Calu3 (cell line): ENCODE measurements around the gene MGMT. TPM values are rescaled to one million over a fixed set of nuclear protein-coding genes. Genes with fewer than 3 reads are reported as not detected.

Experiments used
- BruUV-seq: library from RNA; stranded (reverse); fragments of 400-500 nt; replicated peaks from 2 replicates; lab custom pipeline; 2021; lab: Mats Ljungman, UMichigan
- CTCF ChIA-PET: fragments of 300-600 bp; sonication (Branson Sonifier 250); formaldehyde crosslinking; loops from one replicate; lab custom pipeline; 2022; ENCODE audit warnings: antibody characterized with exemption; lab: Charles Lee
- DNase-seq: peaks from one replicate; pipeline ENCODE4 v3.0.0; 2022
- H3K27ac Mint-ChIP-seq: one replicate; pipeline ENCODE4 v1.8.0; 2022; ENCODE audit warnings: mixed read lengths; ENCODE audit not compliant: unreplicated experiment
- H3K27me3 Mint-ChIP-seq: one replicate; pipeline ENCODE4 v1.8.0; 2022; ENCODE audit warnings: mixed read lengths; ENCODE audit not compliant: unreplicated experiment
- H3K36me3 Mint-ChIP-seq: one replicate; pipeline ENCODE4 v1.8.0; 2022; ENCODE audit warnings: mild to moderate bottlenecking, moderate library complexity, mixed read lengths; ENCODE audit not compliant: insufficient read depth, unreplicated experiment
- H3K4me1 Mint-ChIP-seq: one replicate; pipeline ENCODE4 v1.8.0; 2022; ENCODE audit warnings: mild to moderate bottlenecking, low read depth, mixed read lengths; ENCODE audit not compliant: unreplicated experiment
- H3K4me3 Mint-ChIP-seq: one replicate; pipeline ENCODE4 v1.8.0; 2022; ENCODE audit warnings: mild to moderate bottlenecking, low read depth, moderate library complexity, mixed read lengths; ENCODE audit not compliant: unreplicated experiment
- H3K9me3 Mint-ChIP-seq: one replicate; pipeline ENCODE4 v1.8.0; 2022; ENCODE audit warnings: low read depth, mixed read lengths; ENCODE audit not compliant: unreplicated experiment
- CTCF ChIP-seq: fragments of 200-600 bp; IDR thresholded peaks from one replicate; pipeline ENCODE4 v1.8.0; 2022; ENCODE audit warnings: antibody characterized with exemption; ENCODE audit not compliant: unreplicated experiment
- intact Hi-C: fragments of 100-400 bp; cut with micrococcal nuclease; formaldehyde crosslinking; loops from one replicate; pipeline ENCODE4 v1.10.0; 2022; ENCODE audit not compliant: unreplicated experiment
- total RNA-seq: library from RNA; stranded (reverse); gene quantifications from 2 replicates; pipeline ENCODE4 v1.2.3, GENCODE V29; 2022

The MGMT gene
- total RNA-seq, 1 experiment from 2014 or later: 8.3 TPM

DNA sequence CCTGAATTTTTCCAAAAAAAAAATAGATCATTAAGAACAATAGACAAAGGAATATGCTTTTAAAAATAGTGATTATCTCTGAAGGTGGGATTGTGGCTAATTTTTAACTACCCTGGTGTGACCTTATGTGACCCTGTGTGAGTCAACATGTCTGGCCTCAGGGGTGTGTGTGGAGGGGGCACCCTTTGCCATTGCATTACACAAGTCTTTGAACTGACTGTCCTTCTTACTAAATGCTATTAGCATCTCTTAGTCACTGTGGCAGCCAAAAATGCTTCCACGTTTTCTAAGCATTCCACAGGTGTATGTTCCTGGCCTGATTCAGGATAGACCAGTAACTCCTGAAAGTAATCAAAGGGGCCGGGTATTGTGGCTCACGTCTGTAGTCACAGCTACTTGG, 175.4 kb downstream of the MGMT start:
- Mint-ChIP-seq H3K4me3 (no peak overlapping the region), H3K9me3 (peaks cover 4% of the 10 kb centered on the region), H3K27me3 (no peaks in the 10 kb centered on the region), H3K27ac (no peak overlapping the region), H3K4me1 (no peaks in the 10 kb centered on the region), H3K36me3 (no peaks in the 10 kb centered on the region)
- CTCF ChIA-PET: no interaction called here
- peak; percentile 18 for DNase-seq
- intact Hi-C loops: no loop called here
- TF ChIP-seq CTCF: no peak
- BruUV-seq: no TSS peak

- CTCF ChIA-PET: no interaction called here
- Mint-ChIP-seq H3K27me3 (no peaks in the 10 kb centered on the region), H3K4me1 (no peaks in the 10 kb centered on the region), H3K36me3 (no peaks in the 10 kb centered on the region), H3K27ac (no peak overlapping the region), H3K9me3 (peaks cover 4% of the 10 kb centered on the region), H3K4me3 (no peak overlapping the region)
- TF ChIP-seq CTCF: no peak
- intact Hi-C loops: no loop called here
- BruUV-seq: no TSS peak
- DNase-seq: no peak
Measured at GRCh38 chr10:129643266-129643665, 176.2 kb downstream of the MGMT start.

- no peak overlapping the region for H3K4me3 Mint-ChIP-seq
- CTCF ChIA-PET: no interaction called here
- no peak overlapping the region for H3K27ac Mint-ChIP-seq
- no peak for DNase-seq
- H3K9me3 Mint-ChIP-seq: peaks cover 2% of the 10 kb centered on the region
- H3K36me3 Mint-ChIP-seq: no peaks in the 10 kb centered on the region
- no peaks in the 10 kb centered on the region for H3K27me3 Mint-ChIP-seq
- no TSS peak for BruUV-seq
- no peaks in the 10 kb centered on the region for H3K4me1 Mint-ChIP-seq
- TF ChIP-seq CTCF: no peak
- intact Hi-C loops: no loop called here
Measured at GRCh38 chr10:129645487-129645886, 178.4 kb downstream of the MGMT start.

DNA sequence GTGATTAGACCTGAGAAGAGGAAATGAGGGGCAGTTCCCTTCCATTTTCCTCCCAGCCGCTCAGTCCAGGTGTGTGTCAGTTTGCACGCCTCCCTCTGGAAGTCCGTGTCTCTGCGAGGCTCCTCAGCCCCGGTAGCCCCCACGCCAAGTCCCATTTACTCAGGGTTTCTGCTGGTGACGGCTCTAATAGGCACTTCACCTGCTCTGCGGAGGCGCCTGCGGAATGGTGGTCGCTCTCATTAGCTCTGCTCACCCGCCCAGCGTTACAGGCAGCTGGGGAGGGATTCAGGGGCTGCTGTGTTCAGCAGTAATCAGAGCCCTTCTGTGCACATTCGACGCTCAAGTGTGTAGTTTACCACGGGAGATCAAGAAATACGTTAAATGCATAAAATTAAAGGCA, 179.9 kb downstream of the MGMT start:
- BruUV-seq: no TSS peak
- Mint-ChIP-seq H3K36me3 (no peaks in the 10 kb centered on the region), H3K4me1 (no peaks in the 10 kb centered on the region), H3K27me3 (no peaks in the 10 kb centered on the region), H3K4me3 (no peak overlapping the region), H3K27ac (no peak overlapping the region), H3K9me3 (peaks cover 2% of the 10 kb centered on the region)
- intact Hi-C loops: no loop called here
- CTCF ChIA-PET: no interaction called here
- DNase-seq: no peak
- no peak for TF ChIP-seq CTCF

- Mint-ChIP-seq H3K4me1 (no peaks in the 10 kb centered on the region), H3K36me3 (no peaks in the 10 kb centered on the region), H3K27ac (no peak overlapping the region), H3K9me3 (peaks cover 2% of the 10 kb centered on the region), H3K27me3 (no peaks in the 10 kb centered on the region), H3K4me3 (no peak overlapping the region)
- no peak for TF ChIP-seq CTCF
- intact Hi-C loops: no loop called here
- BruUV-seq: no TSS peak
- CTCF ChIA-PET: no interaction called here
- no peak for DNase-seq
Measured at GRCh38 chr10:129647590-129647989, 180.5 kb downstream of the MGMT start.
